A673 (cell line): ENCODE data around the gene AMIGO3.

Source experiments
- EZH2 ChIP-seq: fragments of 200-600 bp; sonication (generic); IDR thresholded peaks from 2 replicates; pipeline ENCODE4 v1.6.1; 2017; ENCODE audit warnings: borderline replicate concordance, low read depth, mild to moderate bottlenecking, mixed read lengths, antibody characterized with exemption, low read length; ENCODE audit not compliant: poor library complexity, severe bottlenecking
- TF ChIP-seq, protein P1 (sequence below): fragments of 300-800, 200-600 bp; sonication (generic); conservative IDR thresholded peaks from 2 replicates; pipeline ENCODE4 v1.5.1; 2017; ENCODE audit warnings: low read depth, mild to moderate bottlenecking, antibody characterized with exemption, low read length, moderate library complexity, mixed read lengths

DNA sequence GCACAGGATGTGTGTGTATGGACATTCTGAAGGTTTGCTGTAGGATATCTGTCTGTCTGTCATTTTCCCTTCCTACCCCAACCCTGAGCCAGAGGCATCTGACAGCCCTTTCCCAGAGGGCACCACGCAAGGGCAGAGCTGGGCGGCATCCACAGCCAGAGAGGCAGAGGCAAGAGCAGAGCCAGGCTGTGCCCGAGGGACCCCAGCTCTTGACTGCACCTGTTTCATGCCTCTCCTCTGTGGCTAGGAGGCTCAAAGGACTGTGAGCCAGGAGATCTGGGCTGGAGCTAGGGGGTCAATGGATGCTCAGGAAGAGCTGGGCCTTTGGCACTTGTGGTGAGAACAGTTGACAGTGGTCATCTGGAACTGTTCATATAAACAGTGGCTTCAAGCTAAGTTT lies 50.1 kb downstream of the AMIGO3 start:
- TF ChIP-seq, protein P1, sequence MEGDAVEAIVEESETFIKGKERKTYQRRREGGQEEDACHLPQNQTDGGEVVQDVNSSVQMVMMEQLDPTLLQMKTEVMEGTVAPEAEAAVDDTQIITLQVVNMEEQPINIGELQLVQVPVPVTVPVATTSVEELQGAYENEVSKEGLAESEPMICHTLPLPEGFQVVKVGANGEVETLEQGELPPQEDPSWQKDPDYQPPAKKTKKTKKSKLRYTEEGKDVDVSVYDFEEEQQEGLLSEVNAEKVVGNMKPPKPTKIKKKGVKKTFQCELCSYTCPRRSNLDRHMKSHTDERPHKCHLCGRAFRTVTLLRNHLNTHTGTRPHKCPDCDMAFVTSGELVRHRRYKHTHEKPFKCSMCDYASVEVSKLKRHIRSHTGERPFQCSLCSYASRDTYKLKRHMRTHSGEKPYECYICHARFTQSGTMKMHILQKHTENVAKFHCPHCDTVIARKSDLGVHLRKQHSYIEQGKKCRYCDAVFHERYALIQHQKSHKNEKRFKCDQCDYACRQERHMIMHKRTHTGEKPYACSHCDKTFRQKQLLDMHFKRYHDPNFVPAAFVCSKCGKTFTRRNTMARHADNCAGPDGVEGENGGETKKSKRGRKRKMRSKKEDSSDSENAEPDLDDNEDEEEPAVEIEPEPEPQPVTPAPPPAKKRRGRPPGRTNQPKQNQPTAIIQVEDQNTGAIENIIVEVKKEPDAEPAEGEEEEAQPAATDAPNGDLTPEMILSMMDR, result no peak
- no peak for TF ChIP-seq EZH2
